ENCODE measurements around the gene PICK1. TPM values are rescaled to one million over a fixed set of nuclear protein-coding genes. Genes with fewer than 3 reads are reported as not detected.

PICK1 gene
- total RNA-seq, 2 experiments from 2014 or later: 12.5 to 15.9 TPM

GRCh38 chr22:38050720-38051119 lies 6.5 kb upstream of the PICK1 start:
- Mint-ChIP-seq H3K4me1 (peaks cover 1% of the 10 kb centered on the region), H3K27me3 (peaks cover 16% of the 10 kb centered on the region), H3K36me3 (no peaks in the 10 kb centered on the region), H3K27ac (no peak overlapping the region), H3K9me3 (ENCODE audit: low read depth) (no peaks in the 10 kb centered on the region), H3K4me3 (no peak overlapping the region)
- DNase-seq: no peak
- CTCF ChIA-PET: no interaction called here
- no peak for ATAC-seq

GRCh38 chr22:38051261-38051660 lies 5.9 kb upstream of the PICK1 start:
- no peak for ATAC-seq
- DNase-seq: no peak
- Mint-ChIP-seq H3K9me3 (ENCODE audit: low read depth) (no peaks in the 10 kb centered on the region), H3K4me3 (no peak overlapping the region), H3K36me3 (no peaks in the 10 kb centered on the region), H3K4me1 (peaks cover 1% of the 10 kb centered on the region), H3K27me3 (peaks cover 16% of the 10 kb centered on the region), H3K27ac (no peak overlapping the region)
- CTCF ChIA-PET: interaction anchor here (1.1 to 2.4 kb wide), 14 partner anchors 15 to 630 kb away, joined by 3 to 32 read pairs (median 7); partner anchors contain the start of genes MAFF and TOMM22

- CTCF ChIA-PET: interaction anchor here (0.5 to 2.4 kb wide), 72 partner anchors 9 to 673 kb away, joined by 3 to 32 read pairs (median 4); partner anchors contain the start of genes ANKRD54, MAFF, PLA2G6 and TOMM22
- DNase-seq: peak; percentile 83
- Mint-ChIP-seq H3K4me1 (peaks cover 8% of the 10 kb centered on the region), H3K4me3 (no peak overlapping the region), H3K36me3 (no peaks in the 10 kb centered on the region), H3K27me3 (peaks cover 16% of the 10 kb centered on the region), H3K9me3 (ENCODE audit: low read depth) (no peaks in the 10 kb centered on the region), H3K27ac (no peak overlapping the region)
- peak; percentile 82 for ATAC-seq
Measured at GRCh38 chr22:38051900-38052862, 5.0 kb upstream of the PICK1 start.

- Mint-ChIP-seq H3K27me3 (no peaks in the 10 kb centered on the region), H3K36me3 (peaks cover 2% of the 10 kb centered on the region), H3K9me3 (ENCODE audit: low read depth) (no peaks in the 10 kb centered on the region), H3K4me1 (peaks cover 4% of the 10 kb centered on the region), H3K4me3 (no peak overlapping the region), H3K27ac (no peak overlapping the region)
- CTCF ChIA-PET: interaction anchor here (0.9 to 2.3 kb wide), 2 partner anchors 10 to 41 kb away, joined by 3 to 12 read pairs; no protein-coding TSS in a partner anchor
- ATAC-seq: no peak
- DNase-seq: no peak
Measured at GRCh38 chr22:38062791-38063190, 5.6 kb downstream of the PICK1 start.

GRCh38 chr22:38065539-38065938 lies 8.3 kb downstream of the PICK1 start:
- H3K27ac Mint-ChIP-seq: no peak overlapping the region
- DNase-seq: no peak
- CTCF ChIA-PET: interaction anchor here (2.0 kb wide), 1 partner anchor 13 kb away, joined by 11 read pairs; no protein-coding TSS in a partner anchor

DNA sequence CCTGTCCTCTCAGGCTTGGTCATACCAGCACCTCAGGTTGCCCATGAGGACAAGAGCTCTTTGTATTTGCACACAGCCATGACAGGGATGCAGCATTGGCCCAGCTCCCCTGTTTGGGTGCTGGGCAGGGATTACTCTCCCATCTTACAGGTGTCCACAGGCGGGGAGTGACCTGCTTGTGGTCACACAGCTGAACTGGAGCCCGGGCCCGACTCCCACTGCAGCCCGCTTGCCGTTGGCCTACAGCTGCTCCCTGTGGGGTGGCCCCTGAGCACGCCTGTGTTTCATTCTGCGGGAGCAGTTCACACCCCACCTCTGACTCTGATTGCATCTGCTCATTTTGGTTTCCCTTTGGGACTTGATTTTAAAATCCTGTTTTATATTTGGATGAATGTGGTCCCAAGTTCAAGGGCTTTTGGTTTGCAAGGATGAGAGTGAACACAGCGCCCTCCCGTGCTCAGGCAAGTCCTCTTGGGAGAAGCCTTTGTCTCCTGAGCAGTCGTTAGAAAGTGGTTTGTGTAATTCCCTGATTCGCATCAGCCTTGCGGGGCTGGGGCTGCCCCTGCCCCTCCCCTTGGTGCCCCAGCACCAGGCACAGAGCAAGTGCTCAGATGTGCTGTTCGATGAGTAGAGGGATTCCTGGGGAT lies 9.3 kb downstream of the PICK1 start:
- Mint-ChIP-seq H3K27ac (no peak overlapping the region), H3K4me1 (no peaks in the 10 kb centered on the region), H3K36me3 (no peaks in the 10 kb centered on the region), H3K27me3 (no peaks in the 10 kb centered on the region), H3K4me3 (no peak overlapping the region), H3K9me3 (ENCODE audit: low read depth) (no peaks in the 10 kb centered on the region)
- CTCF ChIA-PET: interaction anchor here (2.0 kb wide), 1 partner anchor 14 kb away, joined by 11 read pairs; no protein-coding TSS in a partner anchor
- ATAC-seq (no peak), DNase-seq (no peak)

More at GRCh38 chr22:38065539-38065938, 8.3 kb downstream of the PICK1 start:
- ATAC-seq: no peak
- Mint-ChIP-seq H3K4me3 (no peak overlapping the region), H3K4me1 (no peaks in the 10 kb centered on the region), H3K27me3 (no peaks in the 10 kb centered on the region), H3K36me3 (peaks cover 2% of the 10 kb centered on the region), H3K9me3 (ENCODE audit: low read depth) (no peaks in the 10 kb centered on the region)

GRCh38 chr22:38067028-38067415 lies 9.8 kb downstream of the PICK1 start:
- no peak overlapping the region for H3K4me3 Mint-ChIP-seq
- CTCF ChIA-PET: no interaction called here
- no peaks in the 10 kb centered on the region for H3K4me1 Mint-ChIP-seq
- H3K36me3 Mint-ChIP-seq: no peaks in the 10 kb centered on the region
- ATAC-seq: no peak
- no peaks in the 10 kb centered on the region for H3K9me3 Mint-ChIP-seq (ENCODE audit: low read depth)
- no peak for DNase-seq
- no peaks in the 10 kb centered on the region for H3K27me3 Mint-ChIP-seq
- H3K27ac Mint-ChIP-seq: no peak overlapping the region

DNA sequence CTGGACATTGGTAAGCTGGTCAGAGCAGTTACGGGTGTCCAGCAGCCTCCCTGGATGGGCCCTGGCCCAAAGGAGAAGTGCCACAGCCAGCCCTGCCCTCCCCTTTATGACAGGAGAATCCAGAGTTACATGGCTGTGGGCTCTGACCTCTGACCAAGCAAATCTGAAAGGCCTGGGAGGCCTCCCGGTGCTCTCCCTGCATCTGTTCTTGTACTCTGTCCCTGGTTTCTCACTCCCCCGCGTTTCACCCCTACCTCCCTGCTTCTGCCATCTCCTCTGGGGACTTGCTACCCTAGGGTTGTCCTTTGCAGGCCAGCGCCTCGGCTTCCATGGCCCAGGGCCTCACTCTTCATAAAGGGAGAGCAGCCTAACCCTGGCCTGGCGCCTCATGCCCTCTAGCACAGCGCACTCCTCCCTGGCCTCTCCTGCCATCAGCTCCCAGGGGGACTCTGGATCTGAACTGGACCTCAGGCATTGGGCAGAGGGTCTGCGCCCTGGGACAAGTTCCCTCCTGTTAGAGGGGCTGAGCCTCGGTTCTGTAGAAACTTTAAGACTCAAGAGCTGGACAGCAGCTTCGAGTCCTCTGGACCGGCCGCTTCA lies 10.7 kb downstream of the PICK1 start:
- DNase-seq: no peak

DNA sequence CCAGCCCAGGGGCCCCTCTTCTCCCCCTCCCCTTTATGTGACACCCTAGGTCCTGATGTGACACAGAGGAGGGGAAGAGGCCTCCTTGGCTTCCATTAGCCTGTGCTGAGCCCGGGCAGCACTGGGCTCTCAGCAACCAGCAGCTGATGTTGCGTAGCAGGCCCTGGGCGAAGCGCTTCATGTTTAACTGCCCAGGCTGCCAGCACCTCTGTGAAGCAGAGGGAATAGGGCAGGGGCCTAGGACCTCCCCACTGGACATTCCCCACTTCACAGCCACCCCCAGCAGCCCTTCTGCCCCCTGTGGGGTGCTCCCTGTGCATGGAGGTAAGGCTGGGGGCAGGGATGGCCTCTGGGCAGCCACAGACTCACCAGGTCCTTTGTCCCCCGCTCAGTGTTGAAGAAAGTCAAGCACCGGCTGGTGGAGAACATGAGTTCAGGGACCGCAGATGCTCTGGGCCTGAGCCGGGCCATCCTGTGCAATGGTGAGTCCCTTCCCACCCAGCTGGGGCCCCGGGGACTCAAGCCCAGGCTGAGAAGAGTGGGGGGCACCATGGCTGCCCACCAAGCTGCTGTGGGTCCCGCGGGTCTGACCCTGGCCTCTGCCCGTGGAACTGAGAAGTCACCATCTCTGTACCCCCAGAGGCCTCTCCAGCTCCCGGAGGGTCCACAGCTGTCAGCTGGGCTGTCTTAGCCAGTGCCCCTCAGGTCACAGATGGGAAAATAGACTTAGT lies 11.6 kb downstream of the PICK1 start:
- CTCF ChIA-PET: interaction anchor here (1.7 to 2.2 kb wide), 2 partner anchors 17 to 162 kb away, joined by 3 to 10 read pairs; no protein-coding TSS in a partner anchor

More for the DNA sequence above, 10.7 kb downstream of the PICK1 start:
- H3K27ac Mint-ChIP-seq: no peak overlapping the region
- ATAC-seq: no peak
- CTCF ChIA-PET: no interaction called here
- no peak overlapping the region for H3K4me3 Mint-ChIP-seq
- no peaks in the 10 kb centered on the region for H3K27me3 Mint-ChIP-seq
- no peaks in the 10 kb centered on the region for H3K9me3 Mint-ChIP-seq (ENCODE audit: low read depth)
- no peaks in the 10 kb centered on the region for H3K36me3 Mint-ChIP-seq
- H3K4me1 Mint-ChIP-seq: no peaks in the 10 kb centered on the region

DNA sequence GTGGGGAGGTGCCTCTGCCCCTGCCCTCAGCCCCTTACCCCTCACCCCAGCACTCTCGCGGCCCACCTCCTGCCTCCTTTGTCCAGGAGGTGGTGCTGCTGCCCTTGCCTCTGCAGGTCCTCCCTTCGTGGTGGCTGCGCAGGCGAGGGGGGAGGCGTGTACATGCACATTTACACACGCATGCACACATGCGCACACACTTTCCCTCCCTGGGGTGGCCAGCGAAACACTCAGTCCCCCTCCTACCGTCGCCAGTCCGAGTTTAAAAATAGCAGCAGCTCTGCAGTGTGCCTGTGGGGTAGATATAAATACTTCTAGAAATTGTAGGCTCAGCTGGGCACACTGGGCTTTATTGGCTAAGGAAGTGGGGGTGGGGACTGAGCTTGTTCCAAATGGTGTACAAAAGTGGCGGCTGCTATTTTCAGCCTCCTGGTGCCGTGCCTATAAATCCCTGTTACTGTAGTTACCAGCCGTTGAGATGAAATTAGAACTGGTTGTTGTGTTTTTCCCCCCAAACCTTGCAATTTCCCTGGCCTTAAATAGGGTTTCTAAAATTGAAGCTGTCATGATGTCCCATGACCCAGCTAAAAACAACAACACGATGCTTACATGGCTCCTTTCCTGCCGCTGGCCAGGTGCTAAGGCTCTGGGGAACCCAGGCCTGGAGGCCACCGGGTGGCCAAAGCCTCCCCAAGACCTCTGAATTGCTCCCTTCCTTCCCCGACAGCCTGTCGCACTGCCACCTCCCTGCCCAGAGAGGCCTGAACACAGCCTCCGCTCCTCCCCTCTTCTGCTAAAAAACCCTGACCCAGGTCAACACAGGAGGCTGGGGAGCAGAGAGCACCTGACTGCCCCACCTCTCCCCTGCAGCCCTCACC lies 12.4 kb downstream of the PICK1 start:
- Mint-ChIP-seq H3K27ac (no peak overlapping the region), H3K4me3 (no peak overlapping the region), H3K27me3 (no peaks in the 10 kb centered on the region), H3K4me1 (no peaks in the 10 kb centered on the region), H3K9me3 (ENCODE audit: low read depth) (no peaks in the 10 kb centered on the region), H3K36me3 (peaks cover 2% of the 10 kb centered on the region)
- DNase-seq (no peak), ATAC-seq (no peak)
- CTCF ChIA-PET: interaction anchor here (1.7 to 2.2 kb wide), 2 partner anchors 18 to 161 kb away, joined by 3 to 10 read pairs; no protein-coding TSS in a partner anchor

More for the DNA sequence above, 11.6 kb downstream of the PICK1 start:
- no peaks in the 10 kb centered on the region for H3K4me1 Mint-ChIP-seq
- H3K4me3 Mint-ChIP-seq: no peak overlapping the region
- peaks cover 2% of the 10 kb centered on the region for H3K36me3 Mint-ChIP-seq
- no peak for DNase-seq
- no peaks in the 10 kb centered on the region for H3K27me3 Mint-ChIP-seq
- no peak overlapping the region for H3K27ac Mint-ChIP-seq
- no peaks in the 10 kb centered on the region for H3K9me3 Mint-ChIP-seq (ENCODE audit: low read depth)
- no peak for ATAC-seq

DNA sequence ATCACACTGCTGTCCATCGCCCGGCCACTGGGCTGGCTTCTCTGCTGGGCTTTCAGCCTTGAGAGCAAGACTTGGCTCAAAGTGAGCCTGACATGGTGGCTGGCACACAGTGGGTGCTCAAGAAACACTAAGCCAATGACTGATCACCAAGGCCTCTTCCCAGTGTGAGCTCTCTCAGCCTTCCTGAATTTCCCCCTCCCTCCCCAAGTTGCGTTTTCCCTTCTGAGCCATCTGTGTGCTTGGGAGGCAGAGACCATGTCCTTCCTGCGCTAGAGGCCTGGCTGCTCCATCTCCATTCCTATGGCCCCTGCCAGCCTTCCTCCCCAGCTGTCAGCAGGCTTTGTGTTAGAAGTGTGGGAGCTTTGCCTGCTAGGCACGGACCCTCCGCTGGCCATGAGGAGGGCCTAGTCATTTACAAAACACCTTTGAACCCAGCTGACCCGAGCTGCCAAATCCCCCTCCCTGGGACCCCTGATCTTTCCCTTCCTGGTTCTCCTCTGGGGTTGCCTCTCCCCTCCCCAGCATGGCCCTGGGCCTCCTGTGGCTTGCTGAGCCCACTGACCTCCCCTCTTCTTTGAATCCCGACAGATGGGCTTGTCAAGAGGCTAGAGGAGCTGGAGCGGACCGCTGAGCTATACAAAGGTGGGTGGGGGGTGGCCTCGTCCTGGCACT lies 13.2 kb downstream of the PICK1 start:
- no peak overlapping the region for H3K4me3 Mint-ChIP-seq

More for the DNA sequence above, 13.2 kb downstream of the PICK1 start:
- Mint-ChIP-seq H3K27me3 (no peaks in the 10 kb centered on the region), H3K27ac (no peak overlapping the region), H3K9me3 (ENCODE audit: low read depth) (no peaks in the 10 kb centered on the region), H3K36me3 (peaks cover 2% of the 10 kb centered on the region), H3K4me1 (no peaks in the 10 kb centered on the region)
- ATAC-seq (no peak), DNase-seq (no peak)
- CTCF ChIA-PET: interaction anchor here (0.6 to 2.2 kb wide), 3 partner anchors 18 to 160 kb away, joined by 3 to 10 read pairs (median 3); no protein-coding TSS in a partner anchor
